Tibial nerve (tissue), 3 donors: ENCODE data around the gene NPIPB4.
"Not testable (repeated sequence)": the region's sequence is repeated elsewhere in the genome, so short reads cannot be mapped to it uniquely, and the experiment has no call there.

Experiments
- CTCF ChIP-seq, 5 experiments: fragments of 200-600 bp in 3 of 5; fragments of 450-650 bp in 2 of 5; sonication (generic) in 3 of 5; IDR thresholded peaks; one replicate each; pipeline ENCODE4 v1.5.1; 2016 to 2019; ENCODE audit warnings: antibody characterized with exemption in 5 of 5, mild to moderate bottlenecking in 3 of 5, moderate library complexity in 2 of 5
- POLR2A ChIP-seq, 2 donors: fragments of 450-650 bp; IDR thresholded peaks; one replicate each; pipeline ENCODE4 v1.6.1; 2017; ENCODE audit warnings: antibody characterized with exemption in 2 of 2, mild to moderate bottlenecking in 2 of 2, moderate library complexity in 2 of 2

DNA sequence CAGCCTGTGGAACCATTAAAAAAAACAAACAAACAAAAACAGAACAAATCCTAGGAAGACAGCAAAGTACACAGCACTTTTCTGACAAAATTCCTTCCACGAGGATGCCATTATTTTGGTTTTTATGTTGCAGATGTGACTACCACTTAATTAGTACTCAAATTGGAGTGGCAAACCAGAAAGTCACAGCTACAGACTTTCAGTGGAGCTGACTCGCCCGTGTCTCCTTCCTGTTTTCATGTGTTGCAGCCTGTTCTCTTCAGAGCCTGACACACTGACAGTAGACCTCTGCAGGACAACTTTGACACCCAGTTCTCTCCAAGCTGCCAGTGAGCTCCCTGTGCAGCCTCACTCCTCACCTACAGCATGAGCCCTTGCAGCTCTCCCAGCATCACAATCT, 24.4 kb upstream of the NPIPB4 start:
- not testable (repeated sequence) for TF ChIP-seq CTCF, POLR2A (IDR thresholded peaks at IDR 0.05)
